Measurements from ENCODE around the gene HIKESHI. TPM values are rescaled to one million over a fixed set of nuclear protein-coding genes. Genes with fewer than 3 reads are reported as not detected.

Gene HIKESHI
- total RNA-seq, 1 experiment from 2014 or later, result 13.1 TPM

GRCh38 chr11:86369668-86370067 lies 67.6 kb downstream of the HIKESHI start:
- peaks cover 6% of the 10 kb centered on the region for H3K4me1 ChIP-seq (ENCODE audit: insufficient read depth, low read length)
- intact Hi-C loops (cut with micrococcal nuclease), result no loop called here
- H3K27me3 ChIP-seq (ENCODE audit: low read length), result no peaks in the 10 kb centered on the region
- H3K79me2 ChIP-seq (ENCODE audit: low read length), result no peaks in the 10 kb centered on the region
- no peaks in the 10 kb centered on the region for H3F3A ChIP-seq (ENCODE audit: low read length, unreplicated experiment)
- H3K27ac ChIP-seq (ENCODE audit: low read length), result no peak overlapping the region
- H3K9me3 ChIP-seq (ENCODE audit: low read length), result 0 out of 2 replicates have a peak, but pooled peaks cover 8% of the 10 kb centered on the region
- no peaks in the 10 kb centered on the region for H3K9me2 ChIP-seq (replicated peaks; ENCODE audit: low read length)
- CTCF ChIA-PET, result no interaction called here
- BruUV-seq (replicated peaks), result no TSS peak
- no peaks in the 10 kb centered on the region for H4K20me1 ChIP-seq (ENCODE audit: low read length)
- no peak overlapping the region for H3K4me3 ChIP-seq (ENCODE audit: low read length)
- no peaks in the 10 kb centered on the region for H3K36me3 ChIP-seq (ENCODE audit: low read depth, low read length)
- H3K9ac ChIP-seq (ENCODE audit: low read length), result no peak overlapping the region
- DNase-seq (no peak), ATAC-seq (no peak)
- POLR2A ChIA-PET (ENCODE audit: unreplicated experiment), result no interaction called here
- no peak overlapping the region for H2AFZ ChIP-seq (ENCODE audit: low read length)
- TF ChIP-seq EZH2phosphoT487 (IDR thresholded peaks at IDR 0.05; ENCODE audit: borderline replicate concordance, low read length) (no peak), EZH2 (IDR thresholded peaks at IDR 0.05; ENCODE audit: low read length, unreplicated experiment) (no peak), CTCF (conservative IDR thresholded peaks at IDR 0.05; ENCODE audit: low read depth, low read length) (no peak)
- no peak overlapping the region for H3K4me2 ChIP-seq (ENCODE audit: low read length)

GRCh38 chr11:86370171-86370570 lies 68.1 kb downstream of the HIKESHI start:
- ATAC-seq, result no peak
- no peak overlapping the region for H3K4me3 ChIP-seq (ENCODE audit: low read length)
- ChIA-PET POLR2A (ENCODE audit: unreplicated experiment) (no interaction called here), CTCF (no interaction called here)
- no peak for DNase-seq
- H4K20me1 ChIP-seq (ENCODE audit: low read length), result no peaks in the 10 kb centered on the region
- TF ChIP-seq EZH2phosphoT487 (IDR thresholded peaks at IDR 0.05; ENCODE audit: borderline replicate concordance, low read length), result no peak
- TF ChIP-seq CTCF (conservative IDR thresholded peaks at IDR 0.05; ENCODE audit: low read depth, low read length), result no peak
- no peak for TF ChIP-seq EZH2 (IDR thresholded peaks at IDR 0.05; ENCODE audit: low read length, unreplicated experiment)
- H3K36me3 ChIP-seq (ENCODE audit: low read depth, low read length), result no peaks in the 10 kb centered on the region
- peaks cover 6% of the 10 kb centered on the region for H3K4me1 ChIP-seq (ENCODE audit: insufficient read depth, low read length)
- no peaks in the 10 kb centered on the region for H3K27me3 ChIP-seq (ENCODE audit: low read length)
- no peak overlapping the region for H3K4me2 ChIP-seq (ENCODE audit: low read length)
- no peaks in the 10 kb centered on the region for H3K79me2 ChIP-seq (ENCODE audit: low read length)
- no peaks in the 10 kb centered on the region for H3F3A ChIP-seq (ENCODE audit: low read length, unreplicated experiment)
- H3K9me2 ChIP-seq (replicated peaks; ENCODE audit: low read length), result no peaks in the 10 kb centered on the region
- intact Hi-C loops (cut with micrococcal nuclease), result no loop called here
- H3K9ac ChIP-seq (ENCODE audit: low read length), result no peak overlapping the region
- no peak overlapping the region for H3K27ac ChIP-seq (ENCODE audit: low read length)
- no peak overlapping the region for H2AFZ ChIP-seq (ENCODE audit: low read length)
- no TSS peak for BruUV-seq (replicated peaks)
- H3K9me3 ChIP-seq (ENCODE audit: low read length), result 0 out of 2 replicates have a peak, but pooled peaks cover 8% of the 10 kb centered on the region

- H3K79me2 ChIP-seq (ENCODE audit: low read length), result no peaks in the 10 kb centered on the region
- no peaks in the 10 kb centered on the region for H3K36me3 ChIP-seq (ENCODE audit: low read depth, low read length)
- peak overlapping the region; percentile 50 for H3K27ac ChIP-seq (ENCODE audit: low read length)
- 0 out of 2 replicates have a peak, but pooled peaks cover 8% of the 10 kb centered on the region for H3K9me3 ChIP-seq (ENCODE audit: low read length)
- H3K9me2 ChIP-seq (replicated peaks; ENCODE audit: low read length), result no peaks in the 10 kb centered on the region
- ChIA-PET CTCF (no interaction called here), POLR2A (ENCODE audit: unreplicated experiment) (interaction anchor here (0.6 kb wide), 1 partner anchor 903 kb away, joined by 3 read pairs; no protein-coding TSS in a partner anchor)
- peaks cover 6% of the 10 kb centered on the region for H3K4me1 ChIP-seq (ENCODE audit: insufficient read depth, low read length)
- peak overlapping the region; percentile 26; the same call in 1 of the 2 replicates for H3K4me2 ChIP-seq (ENCODE audit: low read length)
- DNase-seq (peak; percentile 80), ATAC-seq (no peak)
- H3K9ac ChIP-seq (ENCODE audit: low read length), result no peak overlapping the region
- intact Hi-C loops (cut with micrococcal nuclease), result no loop called here
- H3K4me3 ChIP-seq (ENCODE audit: low read length), result no peak overlapping the region
- no peaks in the 10 kb centered on the region for H4K20me1 ChIP-seq (ENCODE audit: low read length)
- BruUV-seq (replicated peaks), result no TSS peak
- TF ChIP-seq EZH2phosphoT487 (IDR thresholded peaks at IDR 0.05; ENCODE audit: borderline replicate concordance, low read length) (no peak), CTCF (conservative IDR thresholded peaks at IDR 0.05; ENCODE audit: low read depth, low read length) (no peak)
- H3F3A ChIP-seq (ENCODE audit: low read length, unreplicated experiment), result no peaks in the 10 kb centered on the region
- H3K27me3 ChIP-seq (ENCODE audit: low read length), result no peaks in the 10 kb centered on the region
- peak overlapping the region; percentile 55 for H2AFZ ChIP-seq (ENCODE audit: low read length)
These were observed 69.0 kb downstream of the HIKESHI start for GRCh38 chr11:86370922-86371594.
